Measurements from ENCODE around the gene ZNF91.

DNA sequence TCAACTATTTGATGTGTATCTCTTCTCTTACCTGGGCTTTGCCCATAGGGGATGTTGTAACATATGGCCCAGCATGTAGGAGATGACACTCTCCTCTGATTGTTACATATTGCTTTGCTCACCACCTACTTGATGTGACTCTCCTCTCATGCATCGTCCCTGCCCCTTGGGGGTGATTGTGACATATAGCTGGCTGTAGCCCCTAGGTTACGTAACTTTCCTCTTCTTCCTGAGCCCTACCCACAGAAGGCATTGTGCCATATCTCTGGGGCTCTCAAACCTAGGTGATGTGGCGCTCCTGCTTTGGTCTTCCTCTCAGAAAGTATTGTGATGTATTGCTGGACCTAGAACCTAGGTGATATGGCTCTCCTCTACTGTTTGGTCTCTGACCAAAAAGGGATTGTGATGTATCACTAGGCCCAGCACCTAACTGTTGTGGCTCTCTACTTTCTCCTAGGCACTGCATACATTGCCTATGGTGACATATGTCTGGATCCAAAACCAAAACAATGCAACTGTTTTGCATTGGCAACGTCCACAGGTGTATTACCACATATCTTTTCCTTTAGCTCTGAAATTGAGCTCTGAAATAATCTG, 73.2 kb downstream of the ZNF91 start:
- TF ChIP-seq, protein P1, sequence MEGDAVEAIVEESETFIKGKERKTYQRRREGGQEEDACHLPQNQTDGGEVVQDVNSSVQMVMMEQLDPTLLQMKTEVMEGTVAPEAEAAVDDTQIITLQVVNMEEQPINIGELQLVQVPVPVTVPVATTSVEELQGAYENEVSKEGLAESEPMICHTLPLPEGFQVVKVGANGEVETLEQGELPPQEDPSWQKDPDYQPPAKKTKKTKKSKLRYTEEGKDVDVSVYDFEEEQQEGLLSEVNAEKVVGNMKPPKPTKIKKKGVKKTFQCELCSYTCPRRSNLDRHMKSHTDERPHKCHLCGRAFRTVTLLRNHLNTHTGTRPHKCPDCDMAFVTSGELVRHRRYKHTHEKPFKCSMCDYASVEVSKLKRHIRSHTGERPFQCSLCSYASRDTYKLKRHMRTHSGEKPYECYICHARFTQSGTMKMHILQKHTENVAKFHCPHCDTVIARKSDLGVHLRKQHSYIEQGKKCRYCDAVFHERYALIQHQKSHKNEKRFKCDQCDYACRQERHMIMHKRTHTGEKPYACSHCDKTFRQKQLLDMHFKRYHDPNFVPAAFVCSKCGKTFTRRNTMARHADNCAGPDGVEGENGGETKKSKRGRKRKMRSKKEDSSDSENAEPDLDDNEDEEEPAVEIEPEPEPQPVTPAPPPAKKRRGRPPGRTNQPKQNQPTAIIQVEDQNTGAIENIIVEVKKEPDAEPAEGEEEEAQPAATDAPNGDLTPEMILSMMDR (IDR thresholded peaks at IDR 0.05) = no peak
- TF ChIP-seq POLR2A (IDR thresholded peaks at IDR 0.05) = no peak
